DND-41 (cell line): ENCODE data around the gene FUT1.

Source experiments
- EZH2 ChIP-seq: IDR thresholded peaks from 3 replicates; pipeline ENCODE4 v1.6.1; 2012; ENCODE audit warnings: borderline replicate concordance, low read depth, mild to moderate bottlenecking, moderate library complexity, low read length, inconsistent platforms; ENCODE audit not compliant: severe bottlenecking
- TF ChIP-seq, protein P1 (sequence below): IDR thresholded peaks from 2 replicates; pipeline ENCODE4 v1.5.1; 2012; ENCODE audit warnings: borderline replicate concordance, low read length, moderate library complexity, mild to moderate bottlenecking; ENCODE audit not compliant: poor library complexity, severe bottlenecking; ENCODE audit errors: extremely low read depth

DNA sequence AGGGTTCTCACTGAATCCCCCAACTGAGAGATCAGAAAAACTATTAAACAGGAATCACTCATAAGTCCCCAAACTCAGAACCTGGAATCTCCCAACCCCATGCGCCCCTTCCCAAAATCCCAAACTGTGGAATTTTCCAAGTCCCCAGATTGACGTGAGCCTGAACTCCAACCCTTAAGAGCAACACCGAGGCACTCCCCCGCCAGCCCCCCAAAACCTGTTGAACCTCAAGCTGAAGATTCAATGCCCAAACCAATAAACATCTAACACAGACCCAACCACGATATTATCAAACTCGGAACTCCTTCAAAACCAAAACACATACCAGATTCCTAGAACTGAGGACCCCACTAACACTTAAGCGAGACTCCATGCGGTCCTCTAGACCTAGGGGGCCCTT lies 6.3 kb downstream of the FUT1 start:
- TF ChIP-seq EZH2 = no peak
- TF ChIP-seq, protein P1, sequence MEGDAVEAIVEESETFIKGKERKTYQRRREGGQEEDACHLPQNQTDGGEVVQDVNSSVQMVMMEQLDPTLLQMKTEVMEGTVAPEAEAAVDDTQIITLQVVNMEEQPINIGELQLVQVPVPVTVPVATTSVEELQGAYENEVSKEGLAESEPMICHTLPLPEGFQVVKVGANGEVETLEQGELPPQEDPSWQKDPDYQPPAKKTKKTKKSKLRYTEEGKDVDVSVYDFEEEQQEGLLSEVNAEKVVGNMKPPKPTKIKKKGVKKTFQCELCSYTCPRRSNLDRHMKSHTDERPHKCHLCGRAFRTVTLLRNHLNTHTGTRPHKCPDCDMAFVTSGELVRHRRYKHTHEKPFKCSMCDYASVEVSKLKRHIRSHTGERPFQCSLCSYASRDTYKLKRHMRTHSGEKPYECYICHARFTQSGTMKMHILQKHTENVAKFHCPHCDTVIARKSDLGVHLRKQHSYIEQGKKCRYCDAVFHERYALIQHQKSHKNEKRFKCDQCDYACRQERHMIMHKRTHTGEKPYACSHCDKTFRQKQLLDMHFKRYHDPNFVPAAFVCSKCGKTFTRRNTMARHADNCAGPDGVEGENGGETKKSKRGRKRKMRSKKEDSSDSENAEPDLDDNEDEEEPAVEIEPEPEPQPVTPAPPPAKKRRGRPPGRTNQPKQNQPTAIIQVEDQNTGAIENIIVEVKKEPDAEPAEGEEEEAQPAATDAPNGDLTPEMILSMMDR = no peak
